Right lobe of liver (tissue), 6 donors: ENCODE data around the gene PTPN4. TPM values are rescaled to one million over a fixed set of nuclear protein-coding genes. Genes with fewer than 3 reads are reported as not detected.

Experiments used
- ATAC-seq, 4 donors: fragments of 200-7000 bp; cut with Tn5 transposase; one replicate each; pipeline ENCODE4 v1.9.1; 2020; ENCODE audit warnings: mild to moderate bottlenecking in 4 of 4, moderate library complexity in 4 of 4
- DNase-seq, 3 donors: peaks; one replicate each; pipeline ENCODE4 v3.0.0-alpha.2; 2020
- H3K27ac ChIP-seq, 3 donors: fragments of 200-600 bp; one replicate each; pipeline ENCODE4 v1.8.0; 2022
- H3K27me3 ChIP-seq, 2 donors: fragments of 200-600 bp; one replicate each; pipeline ENCODE4 v1.8.0; 2022
- H3K36me3 ChIP-seq, 4 donors: fragments of 200-600 bp; sonication (generic) in 1 of 4; one replicate each; pipeline versions ENCODE4 v1.5.1 to v1.8.0; 2017 to 2022; ENCODE audit warnings: control low read depth in 1 of 4
- H3K4me1 ChIP-seq, 4 donors: fragments of 200-600 bp; sonication (generic) in 1 of 4; one replicate each; pipeline versions ENCODE4 v1.5.1 to v1.8.0; 2017 to 2022; ENCODE audit warnings: control low read depth in 1 of 4
- H3K4me3 ChIP-seq, 3 donors: fragments of 200-600 bp; one replicate each; pipeline ENCODE4 v1.8.0; 2022
- H3K9me3 ChIP-seq, 4 donors: fragments of 200-600 bp; sonication (generic) in 1 of 4; one replicate each; pipeline versions ENCODE4 v1.5.1 to v1.8.0; 2017 to 2022; ENCODE audit warnings: control low read depth in 1 of 4
- POLR2A ChIP-seq: fragments of 450-650 bp; IDR thresholded peaks from one replicate; pipeline ENCODE4 v1.6.1; 2017; ENCODE audit warnings: antibody characterized with exemption, mild to moderate bottlenecking
- WGBS: methylation state at CpG from one replicate; pipeline ENCODE4 v1.1.6; 2018; ENCODE audit warnings: low coverage, low lambda C conversion rate; ENCODE audit not compliant: insufficient coverage; ENCODE audit errors: missing lambda C conversion rate; 5-methylcytosine and 5-hydroxymethylcytosine counted together
- intact Hi-C, 2 donors: fragments of 100-400 bp; cut with DNase I; formaldehyde crosslinking; loops; one replicate each; pipeline versions ENCODE4 v1.11.2 to v1.14.1; 2022
- total RNA-seq, 6 experiments: library from RNA; depleted of rRNA in 2 of 6; stranded (reverse); fragments of >200 nt in 2 of 6; fragmentation: NEBNext Ultra II Directional in 3 of 6; extraction: Animal tissue kit (Norgen Biotek cat#: 25700) in 3 of 6; gene quantifications; one replicate each; pipeline versions ENCODE4 v1.1.0 to v1.2.4, GENCODE V29; 2016 to 2023
- TF ChIP-seq, protein P1 (sequence below), 4 donors: fragments of 200-600 bp in 3 of 4; fragments of 450-650 bp in 1 of 4; IDR thresholded peaks; one replicate each; pipeline versions ENCODE4 v1.5.1 to v1.8.0; 2016 to 2022; ENCODE audit warnings: antibody characterized with exemption in 4 of 4, mild to moderate bottlenecking in 2 of 4
- donor health status: DM: no; HTN: yes; CAD: no.
- donor health status: DM: no; HTN: no; CAD: no.
- donor health status: DM: no; HTN: no; CAD: no.
- donor health status: DM: no; HTN: yes; CAD: no.
- donor health status: DM: no; HTN: yes; CAD: no.

Gene PTPN4
- total RNA-seq, 6 experiments from 2014 or later: 8.5 to 19.9 (median 14.8) TPM

GRCh38 chr2:119940856-119941255, 181.1 kb downstream of the PTPN4 start:
- Histone ChIP-seq H3K4me1 (no peaks in the 10 kb centered on the region), H3K27me3 (no peaks in the 10 kb centered on the region), H3K27ac (no peak overlapping the region), H3K36me3 (peaks cover 0 to under 1% (median 0%) of the 10 kb centered on the region in 4 donors), H3K4me3 (no peak overlapping the region), H3K9me3 (no peaks in the 10 kb centered on the region)
- DNase-seq (no peak), ATAC-seq (no peak)
- intact Hi-C loops: no loop called here
- TF ChIP-seq, protein P1, sequence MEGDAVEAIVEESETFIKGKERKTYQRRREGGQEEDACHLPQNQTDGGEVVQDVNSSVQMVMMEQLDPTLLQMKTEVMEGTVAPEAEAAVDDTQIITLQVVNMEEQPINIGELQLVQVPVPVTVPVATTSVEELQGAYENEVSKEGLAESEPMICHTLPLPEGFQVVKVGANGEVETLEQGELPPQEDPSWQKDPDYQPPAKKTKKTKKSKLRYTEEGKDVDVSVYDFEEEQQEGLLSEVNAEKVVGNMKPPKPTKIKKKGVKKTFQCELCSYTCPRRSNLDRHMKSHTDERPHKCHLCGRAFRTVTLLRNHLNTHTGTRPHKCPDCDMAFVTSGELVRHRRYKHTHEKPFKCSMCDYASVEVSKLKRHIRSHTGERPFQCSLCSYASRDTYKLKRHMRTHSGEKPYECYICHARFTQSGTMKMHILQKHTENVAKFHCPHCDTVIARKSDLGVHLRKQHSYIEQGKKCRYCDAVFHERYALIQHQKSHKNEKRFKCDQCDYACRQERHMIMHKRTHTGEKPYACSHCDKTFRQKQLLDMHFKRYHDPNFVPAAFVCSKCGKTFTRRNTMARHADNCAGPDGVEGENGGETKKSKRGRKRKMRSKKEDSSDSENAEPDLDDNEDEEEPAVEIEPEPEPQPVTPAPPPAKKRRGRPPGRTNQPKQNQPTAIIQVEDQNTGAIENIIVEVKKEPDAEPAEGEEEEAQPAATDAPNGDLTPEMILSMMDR (IDR thresholded peaks at IDR 0.05): no peak
- no peak for TF ChIP-seq POLR2A

DNA sequence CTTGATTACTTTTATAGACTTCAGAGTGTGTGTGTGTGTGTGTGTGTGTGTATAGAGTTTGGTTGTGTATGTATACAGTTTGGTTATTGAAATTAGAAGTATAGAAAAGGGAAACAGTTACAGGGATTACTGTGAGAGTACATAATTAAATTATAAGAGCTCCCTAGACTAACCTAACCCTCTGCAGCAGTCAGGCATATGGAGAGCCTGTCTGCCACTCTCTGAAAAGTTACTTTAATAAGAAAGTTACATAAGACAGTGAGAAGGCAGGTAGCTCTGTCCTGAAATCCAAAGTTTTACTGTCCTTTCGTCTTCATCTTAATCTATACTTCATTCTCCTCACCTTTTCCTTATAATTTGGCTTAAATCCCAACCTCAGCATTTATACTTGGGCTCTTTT, 181.7 kb downstream of the PTPN4 start:
- Histone ChIP-seq H3K27ac (no peak overlapping the region), H3K4me3 (no peak overlapping the region), H3K36me3 (peaks cover 0 to 4% (median under 1%) of the 10 kb centered on the region in 4 donors), H3K9me3 (no peaks in the 10 kb centered on the region), H3K27me3 (no peaks in the 10 kb centered on the region), H3K4me1 (no peaks in the 10 kb centered on the region)
- DNase-seq (no peak), ATAC-seq (no peak)
- intact Hi-C loops: no loop called here
- TF ChIP-seq, protein P1 (IDR thresholded peaks at IDR 0.05): no peak
- no peak for TF ChIP-seq POLR2A
- 92% methylated on average over 1 of the region's 1 CpG for WGBS

- TF ChIP-seq POLR2A: no peak
- TF ChIP-seq, protein P1 (IDR thresholded peaks at IDR 0.05): no peak
- peaks cover 0 to 4% (median 2%) of the 10 kb centered on the region in 4 donors for H3K36me3 ChIP-seq
- WGBS: 46% methylated on average over 2 of the region's 3 CpGs
These were observed 182.3 kb downstream of the PTPN4 start for GRCh38 chr2:119941981-119942513.

DNA sequence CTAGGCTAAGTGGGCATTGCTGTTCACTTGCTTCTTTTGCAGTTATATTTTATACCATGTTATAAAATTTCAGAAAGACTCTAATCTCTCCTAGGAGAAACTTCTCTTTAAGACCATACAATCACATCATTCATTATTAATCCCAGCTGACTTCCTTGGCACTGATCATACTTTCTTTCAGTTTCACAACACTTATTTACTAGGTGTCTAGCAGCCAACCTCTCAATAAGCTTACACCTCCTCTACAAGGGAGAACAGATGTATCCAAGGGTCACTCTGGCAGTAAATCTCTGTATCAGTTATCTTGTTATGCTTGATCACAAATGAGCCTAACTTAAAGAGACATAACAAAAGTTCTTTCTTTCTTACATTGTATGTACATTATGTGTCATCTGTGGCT, 183.3 kb downstream of the PTPN4 start:
- intact Hi-C loops: no loop called here
- Histone ChIP-seq H3K36me3 (peaks cover 0 to 4% (median 2%) of the 10 kb centered on the region in 4 donors), H3K4me3 (no peak overlapping the region), H3K9me3 (no peaks in the 10 kb centered on the region), H3K27me3 (no peaks in the 10 kb centered on the region), H3K27ac (no peak overlapping the region), H3K4me1 (no peaks in the 10 kb centered on the region)
- ATAC-seq (peak; percentile 58 to 88 (median 76)), DNase-seq (no peak)
- TF ChIP-seq, protein P1 (IDR thresholded peaks at IDR 0.05): no peak
- no peak for TF ChIP-seq POLR2A

More at GRCh38 chr2:119941981-119942513, 182.3 kb downstream of the PTPN4 start:
- ATAC-seq (no peak), DNase-seq (no peak)
- Histone ChIP-seq H3K4me3 (no peak overlapping the region), H3K9me3 (no peaks in the 10 kb centered on the region), H3K27ac (no peak overlapping the region), H3K4me1 (no peaks in the 10 kb centered on the region), H3K27me3 (no peaks in the 10 kb centered on the region)
- intact Hi-C loops: no loop called here

GRCh38 chr2:119947535-119947934, 187.8 kb downstream of the PTPN4 start:
- no peaks in the 10 kb centered on the region for H3K9me3 ChIP-seq
- H3K27ac ChIP-seq: no peak overlapping the region
- H3K36me3 ChIP-seq: peaks cover 0 to 4% (median 2%) of the 10 kb centered on the region in 4 donors
- TF ChIP-seq, protein P1 (IDR thresholded peaks at IDR 0.05): no peak
- TF ChIP-seq POLR2A: no peak
- H3K4me3 ChIP-seq: no peak overlapping the region
- no peaks in the 10 kb centered on the region for H3K27me3 ChIP-seq
- ATAC-seq (no peak), DNase-seq (no peak)
- peaks cover 0 to 16% (median 5%) of the 10 kb centered on the region in 4 donors for H3K4me1 ChIP-seq
- intact Hi-C loops: no loop called here
- 100% methylated on average over 1 of the region's 1 CpG for WGBS
